MM.1S (cell line): Measurements from ENCODE around the gene TPX2.

Experiments used
- CTCF ChIP-seq: fragments of 300-600 bp; sonication (generic); IDR thresholded peaks from 2 replicates; pipeline ENCODE4 v1.5.1; 2016; ENCODE audit warnings: antibody characterized with exemption, low read length, mixed read lengths
- EZH2 ChIP-seq: fragments of 300-600 bp; sonication (generic); optimal IDR thresholded peaks from 2 replicates; pipeline ENCODE3; 2017; ENCODE audit warnings: low read depth, mild to moderate bottlenecking, antibody characterized with exemption, low read length, mixed read lengths
- EZH2phosphoT487 ChIP-seq: fragments of 300-600 bp; sonication (generic); IDR thresholded peaks from 2 replicates; pipeline ENCODE4 v1.6.1; 2018; ENCODE audit warnings: antibody characterized with exemption, low read length

GRCh38 chr20:31710423-31711108 lies 28.5 kb upstream of the TPX2 start:
- no peak for TF ChIP-seq CTCF
- no peak for TF ChIP-seq EZH2
- TF ChIP-seq EZH2phosphoT487 = no peak
